ENCODE results near the gene CDH23. TPM values are rescaled to one million over a fixed set of nuclear protein-coding genes. Genes with fewer than 3 reads are reported as not detected.
A peak's percentile ranks its signal among the peaks of the same experiment; 100 is the strongest.

Gene CDH23
- polyA plus RNA-seq, 2 of the 4 experiments (the other 2 are of a cell fraction) = 1.1 to 2.3 TPM

- no peak overlapping the region for H3K4me2 ChIP-seq
- no peak overlapping the region for H3K27ac ChIP-seq
- DNase-seq (ENCODE audit: low read depth in 1 of 2, low spot score in 1 of 2) = no peak
- CTCF ChIA-PET = interaction anchor here (0.8 to 1.6 kb wide), 2 partner anchors 146 to 473 kb away, joined by 5 read pairs; no protein-coding TSS in a partner anchor
- WGBS (ENCODE audit: missing lambda C conversion rate) = 60% methylated on average over 12 of the region's 12 CpGs
- H3K4me3 ChIP-seq = no peak overlapping the region
- no peaks in the 10 kb centered on the region for H3K4me1 ChIP-seq
- ATAC-seq = no peak
- POLR2A ChIA-PET = no interaction called here
- H3K9me3 ChIP-seq = no peaks in the 10 kb centered on the region
- no peak for TF ChIP-seq ELK1 (IDR thresholded peaks at IDR 0.05; ENCODE audit: low read depth, low read length)
- TF ChIP-seq HMGXB4 (CRISPR knock-in tag; IDR thresholded peaks at IDR 0.05; ENCODE audit: borderline replicate concordance) = no peak
- no peak for TF ChIP-seq E2F6 (IDR thresholded peaks at IDR 0.05; ENCODE audit: borderline replicate concordance, low read depth)
- TF ChIP-seq CTCF (IDR thresholded peaks at IDR 0.05) = no peak
- TF ChIP-seq GATA3 (IDR thresholded peaks at IDR 0.05; ENCODE audit: borderline replicate concordance) = no peak
- TF ChIP-seq FOXS1 (CRISPR knock-in tag; IDR thresholded peaks at IDR 0.05) = no peak
- FAIRE-seq = no peak
Measured at GRCh38 chr10:71423901-71424300, 27.2 kb downstream of the CDH23 start.

- TF ChIP-seq GATA3 (IDR thresholded peaks at IDR 0.05; ENCODE audit: borderline replicate concordance) = no peak
- TF ChIP-seq CBX8 (IDR thresholded peaks at IDR 0.05) = no peak
- no peak for TF ChIP-seq CEBPB (IDR thresholded peaks at IDR 0.05)
- no peak for TF ChIP-seq MYC (IDR thresholded peaks at IDR 0.05; ENCODE audit: borderline replicate concordance, low read length)
- TF ChIP-seq EHF (CRISPR knock-in tag; IDR thresholded peaks at IDR 0.05) = no peak
- no peak for TF ChIP-seq HMGXB4 (CRISPR knock-in tag; IDR thresholded peaks at IDR 0.05; ENCODE audit: borderline replicate concordance)
- TF ChIP-seq MAZ (IDR thresholded peaks at IDR 0.05; ENCODE audit: borderline replicate concordance, low read depth, low read length) = no peak
- no peak for TF ChIP-seq BCL3 (IDR thresholded peaks at IDR 0.05)
- no peak for TF ChIP-seq ZC3H11A (IDR thresholded peaks at IDR 0.05)
- no peak for TF ChIP-seq RAD21 (conservative IDR thresholded peaks at IDR 0.05 in 1 of 2, IDR thresholded peaks at IDR 0.05 in 1 of 2)
- POLR2A ChIA-PET = no interaction called here
- Histone ChIP-seq H3K4me1 (no peaks in the 10 kb centered on the region), H3K4me3 (no peak overlapping the region), H3K9me3 (no peaks in the 10 kb centered on the region), H3K27ac (no peak overlapping the region), H3K4me2 (no peak overlapping the region)
- WGBS (ENCODE audit: missing lambda C conversion rate) = 55% methylated on average over 9 of the region's 9 CpGs
- FAIRE-seq = no peak
- no peak for DNase-seq (ENCODE audit: low read depth in 1 of 2, low spot score in 1 of 2)
- CTCF ChIA-PET = interaction anchor here (0.8 to 1.6 kb wide), 3 partner anchors 145 to 472 kb away, joined by 3 to 5 read pairs (median 5); no protein-coding TSS in a partner anchor
- peak; percentile 25 to 27; a peak in 1 of 6 replicates for ATAC-seq
Measured at GRCh38 chr10:71424496-71425194, 27.9 kb downstream of the CDH23 start.

Data from A549 (cell line).